Retinal pigment epithelial cell (primary cell): ENCODE results near the gene HPCAL1.

Experiments
- DNase-seq: peaks from one replicate; pipeline ENCODE4 v3.0.0-alpha.2; 2010; ENCODE audit warnings: low read depth
- H3K4me3 ChIP-seq: 2 replicates; pipeline ENCODE4 v1.5.1; 2011; ENCODE audit warnings: mild to moderate bottlenecking, low read length, control low read depth, moderate library complexity
- CTCF ChIP-seq: conservative IDR thresholded peaks from 2 replicates; pipeline ENCODE4 v1.5.1; 2011; ENCODE audit warnings: low read depth, low read length, control low read depth, inconsistent platforms

Gene HPCAL1

DNA sequence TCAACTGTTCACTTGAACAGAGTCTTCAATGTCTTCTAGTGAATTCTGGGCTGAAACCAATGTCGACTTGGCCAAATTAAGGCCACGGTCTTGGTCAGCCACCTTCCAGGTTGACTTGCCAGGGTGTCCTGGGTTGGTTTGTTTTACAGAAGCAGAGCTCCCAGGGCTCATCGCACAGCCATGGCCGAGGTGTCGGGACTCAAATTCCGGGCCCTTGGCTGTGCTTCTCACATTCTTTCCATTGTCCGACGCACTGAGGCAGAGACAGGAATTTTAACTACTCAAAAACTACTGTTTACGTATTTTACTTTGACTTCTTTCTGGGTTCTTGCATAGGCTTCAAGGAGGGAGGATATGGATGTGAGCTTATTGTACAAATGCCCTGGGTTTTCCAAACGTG is 51.7 kb downstream of the HPCAL1 start:
- DNase-seq = no peak
- no peak for TF ChIP-seq CTCF
- no peak overlapping the region for H3K4me3 ChIP-seq

- TF ChIP-seq CTCF = no peak
- no peak overlapping the region for H3K4me3 ChIP-seq
- DNase-seq = no peak
These were observed 53.1 kb downstream of the HPCAL1 start for GRCh38 chr2:10355471-10356438.

- TF ChIP-seq CTCF = no peak
- H3K4me3 ChIP-seq = no peak overlapping the region
- DNase-seq = no peak
These were observed 53.7 kb downstream of the HPCAL1 start for GRCh38 chr2:10356439-10356811.

GRCh38 chr2:10357193-10358169 is 54.8 kb downstream of the HPCAL1 start:
- no peak for TF ChIP-seq CTCF
- no peak overlapping the region for H3K4me3 ChIP-seq
- no peak for DNase-seq

- H3K4me3 ChIP-seq = no peak overlapping the region
- TF ChIP-seq CTCF = no peak
- no peak for DNase-seq
These were observed 56.5 kb downstream of the HPCAL1 start for GRCh38 chr2:10359246-10359645.

DNA sequence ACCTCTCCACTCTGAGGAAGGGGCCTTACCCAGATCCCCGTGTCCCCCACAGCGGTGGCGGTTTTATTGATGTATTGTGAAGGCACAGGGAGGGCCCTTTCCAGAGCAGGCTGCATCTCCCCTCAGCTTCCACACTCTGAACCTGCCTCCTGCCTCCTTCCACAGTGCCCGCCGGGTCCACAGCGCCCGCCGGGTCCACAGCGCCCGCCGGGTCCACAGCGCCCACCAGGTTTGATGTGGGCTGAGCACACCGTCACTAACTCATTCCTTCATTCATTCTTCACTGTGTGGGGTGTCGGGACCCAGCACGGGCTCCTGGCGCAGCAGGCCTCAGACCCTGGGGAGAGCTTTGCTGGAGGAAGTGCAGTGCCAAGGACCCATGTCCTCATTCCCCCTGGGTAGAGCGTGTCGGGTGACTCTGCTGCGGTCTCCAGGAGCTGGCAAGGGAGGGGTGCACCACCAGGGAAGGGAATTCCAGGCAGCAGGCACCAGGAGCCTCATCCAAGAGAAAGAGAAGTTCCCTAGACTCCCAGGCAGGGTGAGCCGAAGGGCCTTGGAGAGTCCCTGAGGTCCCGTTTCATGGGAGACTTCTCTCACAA is 57.1 kb downstream of the HPCAL1 start:
- no peak for TF ChIP-seq CTCF
- no peak overlapping the region for H3K4me3 ChIP-seq
- DNase-seq = no peak
